ENCODE measurements around the gene MCRS1. TPM values are rescaled to one million over a fixed set of nuclear protein-coding genes. Genes with fewer than 3 reads are reported as not detected.

Gene MCRS1
- total RNA-seq, 4 donors from 2014 or later, result 56.7 to 111 (median 69.2) TPM

DNA sequence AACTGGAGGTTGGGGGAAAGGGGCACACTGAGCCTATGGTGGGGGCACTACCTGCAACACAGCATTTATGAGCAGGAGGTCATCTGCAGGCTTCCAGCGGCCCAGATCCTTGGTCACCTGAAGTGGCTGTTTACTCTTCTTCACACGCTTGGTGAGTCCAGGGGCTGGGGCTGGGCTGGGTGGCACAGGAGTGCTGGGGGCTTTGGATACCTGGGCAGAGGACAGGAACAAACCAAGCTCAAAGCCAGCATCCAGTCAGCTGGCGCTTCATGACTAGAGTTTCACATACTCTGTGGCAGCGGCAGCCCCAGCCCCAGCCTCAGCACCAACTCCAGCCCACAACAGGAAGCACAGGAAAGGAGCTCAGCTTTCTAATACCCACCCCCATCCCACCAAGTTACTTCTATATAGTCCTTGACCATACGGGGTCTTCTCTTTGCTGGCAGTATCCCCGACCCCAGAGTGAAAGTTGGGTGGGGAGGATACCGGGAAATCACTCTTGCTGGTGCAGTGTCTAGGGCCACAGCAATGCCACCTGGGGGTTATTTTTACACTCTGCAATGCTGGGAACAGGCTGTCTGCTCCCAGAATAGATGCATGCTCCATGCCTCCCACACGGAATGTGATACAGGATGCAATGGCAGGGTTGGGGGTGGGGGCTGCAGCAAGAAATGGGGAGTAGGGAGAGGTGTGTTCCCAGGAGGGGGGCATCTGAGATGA lies 3.1 kb downstream of the MCRS1 start:
- intact Hi-C loops (cut with DNase I), result no loop called here
- Histone ChIP-seq H3K27ac (no peak overlapping the region), H3K9me3 (no peaks in the 10 kb centered on the region), H3K36me3 (peaks cover 41 to 49% of the 10 kb centered on the region in 2 donors), H3K27me3 (no peaks in the 10 kb centered on the region), H3K4me3 (replicated peaks in 1 of 3) (no peak overlapping the region), H3K4me1 (peaks cover 13 to 22% of the 10 kb centered on the region in 2 donors)
- 87 to 91% methylated on average over 6 to 8 of the region's 8 CpGs for WGBS, 2 donors
- DNase-seq, result no peak
- TF ChIP-seq POLR2A (IDR thresholded peaks at IDR 0.05), result no peak
- TF ChIP-seq, protein P1, sequence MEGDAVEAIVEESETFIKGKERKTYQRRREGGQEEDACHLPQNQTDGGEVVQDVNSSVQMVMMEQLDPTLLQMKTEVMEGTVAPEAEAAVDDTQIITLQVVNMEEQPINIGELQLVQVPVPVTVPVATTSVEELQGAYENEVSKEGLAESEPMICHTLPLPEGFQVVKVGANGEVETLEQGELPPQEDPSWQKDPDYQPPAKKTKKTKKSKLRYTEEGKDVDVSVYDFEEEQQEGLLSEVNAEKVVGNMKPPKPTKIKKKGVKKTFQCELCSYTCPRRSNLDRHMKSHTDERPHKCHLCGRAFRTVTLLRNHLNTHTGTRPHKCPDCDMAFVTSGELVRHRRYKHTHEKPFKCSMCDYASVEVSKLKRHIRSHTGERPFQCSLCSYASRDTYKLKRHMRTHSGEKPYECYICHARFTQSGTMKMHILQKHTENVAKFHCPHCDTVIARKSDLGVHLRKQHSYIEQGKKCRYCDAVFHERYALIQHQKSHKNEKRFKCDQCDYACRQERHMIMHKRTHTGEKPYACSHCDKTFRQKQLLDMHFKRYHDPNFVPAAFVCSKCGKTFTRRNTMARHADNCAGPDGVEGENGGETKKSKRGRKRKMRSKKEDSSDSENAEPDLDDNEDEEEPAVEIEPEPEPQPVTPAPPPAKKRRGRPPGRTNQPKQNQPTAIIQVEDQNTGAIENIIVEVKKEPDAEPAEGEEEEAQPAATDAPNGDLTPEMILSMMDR (IDR thresholded peaks at IDR 0.05), result no peak

DNA sequence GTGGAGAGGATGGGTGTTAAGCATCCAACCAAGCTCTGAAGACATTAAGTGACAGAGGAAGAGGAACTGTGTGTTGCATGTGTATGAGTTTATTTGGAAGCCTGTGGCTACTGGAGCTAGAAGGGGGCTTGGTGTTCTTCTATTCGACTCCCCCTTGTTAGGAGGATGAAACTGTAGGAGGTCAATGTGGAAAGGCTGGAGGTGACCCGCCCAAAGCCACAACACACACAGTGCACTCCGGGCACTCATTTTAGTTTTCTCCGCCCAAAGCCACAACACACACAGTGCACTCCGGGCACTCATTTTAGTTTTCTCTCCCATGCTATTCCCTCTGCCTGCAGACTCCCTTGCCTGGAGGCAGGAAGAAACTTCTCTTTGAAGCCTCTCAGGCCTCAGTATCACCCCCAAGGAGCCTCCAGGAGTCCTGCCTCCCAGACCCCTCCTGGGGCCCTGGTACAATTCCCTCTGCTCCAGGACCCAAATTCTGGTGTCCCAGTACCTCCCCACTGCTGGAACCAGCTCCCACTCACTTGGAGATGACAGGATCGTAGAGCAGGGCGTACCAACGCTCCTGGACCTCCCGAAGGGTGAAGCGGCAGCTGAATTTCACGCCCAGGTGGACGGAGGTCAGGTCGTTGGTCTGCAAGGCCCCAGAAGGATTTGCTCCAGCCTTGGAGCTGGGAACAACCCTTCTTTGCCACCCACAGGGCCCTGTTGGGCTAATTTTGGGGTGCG lies 3.8 kb downstream of the MCRS1 start:
- no peaks in the 10 kb centered on the region for H3K9me3 ChIP-seq
- 94 to 96% methylated on average over 12 to 14 of the region's 14 CpGs for WGBS, 2 donors
- peaks cover 13 to 18% of the 10 kb centered on the region in 2 donors for H3K4me1 ChIP-seq
- H3K27me3 ChIP-seq, result no peaks in the 10 kb centered on the region
- intact Hi-C loops (cut with DNase I), result no loop called here
- peaks cover 48 to 57% of the 10 kb centered on the region in 2 donors for H3K36me3 ChIP-seq
- H3K27ac ChIP-seq, result no peak overlapping the region
- no peak for DNase-seq
- TF ChIP-seq, protein P1 (IDR thresholded peaks at IDR 0.05), result no peak
- no peak for TF ChIP-seq POLR2A (IDR thresholded peaks at IDR 0.05)
- no peak overlapping the region for H3K4me3 ChIP-seq (replicated peaks in 1 of 3)

DNA sequence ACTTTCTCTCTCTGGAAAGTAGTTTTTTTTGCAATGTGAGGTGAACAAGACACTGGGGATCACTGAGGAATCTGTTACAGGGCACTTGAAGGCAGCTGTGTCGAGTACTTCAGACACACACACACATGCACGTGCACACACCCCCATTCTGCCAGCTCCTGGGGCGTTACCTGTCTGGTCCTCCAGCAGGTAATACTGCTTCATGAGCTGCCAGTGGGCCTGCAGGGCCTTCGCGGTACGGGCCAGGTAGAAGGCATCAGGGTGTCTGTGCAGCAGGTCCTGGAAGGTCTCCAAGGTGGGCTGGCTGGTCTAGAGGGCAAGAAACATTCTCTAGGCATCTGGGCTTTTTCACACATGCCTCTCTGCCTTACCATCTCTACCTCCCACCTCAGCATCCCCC lies 5.1 kb downstream of the MCRS1 start:
- H3K9me3 ChIP-seq, result no peaks in the 10 kb centered on the region
- DNase-seq, result no peak
- peaks cover 59 to 70% of the 10 kb centered on the region in 2 donors for H3K36me3 ChIP-seq
- no peak overlapping the region for H3K4me3 ChIP-seq (replicated peaks in 1 of 3)
- H3K27me3 ChIP-seq, result no peaks in the 10 kb centered on the region
- H3K27ac ChIP-seq, result no peak overlapping the region
- TF ChIP-seq, protein P1 (IDR thresholded peaks at IDR 0.05), result no peak
- no peak for TF ChIP-seq POLR2A (IDR thresholded peaks at IDR 0.05)
- peaks cover 13 to 14% of the 10 kb centered on the region in 2 donors for H3K4me1 ChIP-seq
- WGBS, 2 donors, result 88 to 89% methylated on average over 6 of the region's 6 CpGs
- intact Hi-C loops (cut with DNase I), result no loop called here

DNA sequence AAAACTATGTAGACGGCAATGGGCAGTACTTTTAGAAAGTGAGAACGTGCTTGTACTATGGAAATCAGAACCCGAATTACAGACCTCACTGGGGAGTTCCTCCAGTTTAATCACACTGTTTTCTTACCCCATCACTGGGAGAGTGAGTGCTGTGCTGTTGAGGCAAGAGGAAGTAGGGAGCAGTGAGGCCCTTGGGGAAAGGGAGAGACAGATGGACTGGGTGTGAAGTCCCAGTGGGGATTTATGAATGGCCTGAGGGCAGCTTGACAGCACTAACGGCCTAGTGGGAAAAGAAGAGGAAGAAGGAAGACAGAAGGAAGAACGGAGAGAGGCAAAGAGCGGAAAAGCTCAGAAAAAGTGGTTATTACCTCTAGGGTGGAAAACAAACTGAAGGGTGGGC lies 5.7 kb downstream of the MCRS1 start:
- intact Hi-C loops (cut with DNase I), result no loop called here
- WGBS, 2 donors, result 87 to 89% methylated on average over 6 of the region's 6 CpGs
- no peak overlapping the region for H3K4me3 ChIP-seq (replicated peaks in 1 of 3)
- TF ChIP-seq POLR2A (IDR thresholded peaks at IDR 0.05), result no peak
- TF ChIP-seq, protein P1 (IDR thresholded peaks at IDR 0.05), result no peak
- no peak for DNase-seq
- no peak overlapping the region for H3K27ac ChIP-seq
- peaks cover 65 to 76% of the 10 kb centered on the region in 2 donors for H3K36me3 ChIP-seq
- no peaks in the 10 kb centered on the region for H3K9me3 ChIP-seq
- no peaks in the 10 kb centered on the region for H3K27me3 ChIP-seq
- peaks cover 11% of the 10 kb centered on the region in 2 donors for H3K4me1 ChIP-seq

DNA sequence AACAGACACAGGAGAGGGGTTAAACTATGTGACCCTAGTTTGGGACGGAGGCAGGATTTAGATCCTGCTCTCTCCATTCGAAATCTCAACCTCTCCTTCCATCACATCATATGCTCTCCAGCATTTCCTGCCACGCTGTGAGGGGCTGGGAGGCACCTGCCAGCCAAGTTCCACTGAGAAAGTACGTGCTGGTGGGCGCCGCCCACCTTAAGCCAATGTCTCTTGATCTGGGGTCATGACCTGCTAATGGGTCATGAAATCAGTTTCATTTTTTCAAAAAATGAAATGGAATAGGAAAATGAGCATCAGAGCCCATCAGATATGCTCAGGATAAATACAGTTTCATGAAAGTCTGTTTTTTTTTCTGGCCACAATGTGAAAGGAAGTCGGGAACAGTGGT lies 7.2 kb downstream of the MCRS1 start:
- DNase-seq, result no peak
- TF ChIP-seq, protein P1 (IDR thresholded peaks at IDR 0.05), result no peak
- no peak for TF ChIP-seq POLR2A (IDR thresholded peaks at IDR 0.05)
- no peak overlapping the region for H3K27ac ChIP-seq
- no peak overlapping the region for H3K4me3 ChIP-seq (replicated peaks in 1 of 3)
- H3K9me3 ChIP-seq, result no peaks in the 10 kb centered on the region
- WGBS, 2 donors, result 93 to 98% methylated on average over 7 of the region's 7 CpGs
- peaks cover 67 to 79% of the 10 kb centered on the region in 2 donors for H3K36me3 ChIP-seq
- no peaks in the 10 kb centered on the region for H3K27me3 ChIP-seq
- H3K4me1 ChIP-seq, result no peaks in the 10 kb centered on the region
- intact Hi-C loops (cut with DNase I), result no loop called here

Measured in thyroid gland (tissue), 4 donors.